Omental fat pad (tissue), 4 donors: ENCODE measurements around the gene CSNK1A1. TPM values are rescaled to one million over a fixed set of nuclear protein-coding genes. Genes with fewer than 3 reads are reported as not detected.

Experiments
- ATAC-seq: fragments of 150-250 bp; one replicate; pipeline ENCODE4 v1.9.1; 2016; ENCODE audit warnings: mild to moderate bottlenecking, moderate library complexity; ENCODE audit not compliant: low FRiP score
- DNase-seq: peaks from one replicate; pipeline ENCODE4 v3.0.0-alpha.2; 2019; ENCODE audit warnings: low spot score
- CTCF ChIP-seq, 3 donors: fragments of 450-650 bp; IDR thresholded peaks; one replicate each; pipeline ENCODE4 v1.5.1; 2016 to 2017; ENCODE audit warnings: antibody characterized with exemption in 3 of 3, mild to moderate bottlenecking in 3 of 3, moderate library complexity in 2 of 3
- total RNA-seq, 4 donors: library from RNA; depleted of rRNA; stranded (reverse); fragments of >200 nt; gene quantifications; one replicate each; pipeline ENCODE4 v1.1.0, GENCODE V29; 2016

CSNK1A1 gene
- total RNA-seq, 4 donors from 2014 or later = 181 to 292 (median 209) TPM

- DNase-seq (no peak), ATAC-seq (no peak)
- no peak for TF ChIP-seq CTCF (IDR thresholded peaks at IDR 0.05)
These were observed 50.2 kb downstream of the CSNK1A1 start for GRCh38 chr5:149500922-149501582.

- DNase-seq (no peak), ATAC-seq (no peak)
These were observed 52.4 kb downstream of the CSNK1A1 start for GRCh38 chr5:149498724-149499336.

GRCh38 chr5:149497357-149497756 lies 53.9 kb downstream of the CSNK1A1 start:
- DNase-seq (no peak), ATAC-seq (no peak)
- no peak for TF ChIP-seq CTCF (IDR thresholded peaks at IDR 0.05)

More at GRCh38 chr5:149498724-149499336, 52.4 kb downstream of the CSNK1A1 start:
- TF ChIP-seq CTCF (IDR thresholded peaks at IDR 0.05) = no peak

GRCh38 chr5:149496917-149497316 lies 54.3 kb downstream of the CSNK1A1 start:
- DNase-seq (no peak), ATAC-seq (no peak)
- no peak for TF ChIP-seq CTCF (IDR thresholded peaks at IDR 0.05)

GRCh38 chr5:149496166-149496565 lies 55.1 kb downstream of the CSNK1A1 start:
- ATAC-seq (no peak), DNase-seq (no peak)
- TF ChIP-seq CTCF (IDR thresholded peaks at IDR 0.05) = no peak

GRCh38 chr5:149495673-149496072 lies 55.6 kb downstream of the CSNK1A1 start:
- no peak for TF ChIP-seq CTCF (IDR thresholded peaks at IDR 0.05)
- ATAC-seq (no peak), DNase-seq (no peak)

- DNase-seq = no peak
- no peak for ATAC-seq
- no peak for TF ChIP-seq CTCF (IDR thresholded peaks at IDR 0.05)
These were observed 57.9 kb downstream of the CSNK1A1 start for GRCh38 chr5:149493316-149493715.
